ENCODE results near the gene SNX9.

SNX9 gene

GRCh38 chr6:157974341-157974894, 151.4 kb downstream of the SNX9 start:
- TF ChIP-seq CTCF (IDR thresholded peaks at IDR 0.05; ENCODE audit: low read depth, low read length, missing control alignments), result no peak
- DNase-seq (ENCODE audit: low read depth), result no peak
- H3K4me3 ChIP-seq (ENCODE audit: low read depth, low read length), result no peak overlapping the region

GRCh38 chr6:157974967-157975366, 151.9 kb downstream of the SNX9 start:
- no peak for DNase-seq (ENCODE audit: low read depth)
- TF ChIP-seq CTCF (IDR thresholded peaks at IDR 0.05; ENCODE audit: low read depth, low read length, missing control alignments), result no peak
- H3K4me3 ChIP-seq (ENCODE audit: low read depth, low read length), result no peak overlapping the region

- no peak for TF ChIP-seq CTCF (IDR thresholded peaks at IDR 0.05; ENCODE audit: low read depth, low read length, missing control alignments)
- no peak for DNase-seq (ENCODE audit: low read depth)
- H3K4me3 ChIP-seq (ENCODE audit: low read depth, low read length), result no peak overlapping the region
These were observed 152.4 kb downstream of the SNX9 start for GRCh38 chr6:157975456-157975855.

- TF ChIP-seq CTCF (IDR thresholded peaks at IDR 0.05; ENCODE audit: low read depth, low read length, missing control alignments), result no peak
- H3K4me3 ChIP-seq (ENCODE audit: low read depth, low read length), result no peak overlapping the region
- DNase-seq (ENCODE audit: low read depth), result no peak
These were observed 153.5 kb downstream of the SNX9 start for GRCh38 chr6:157976345-157977175.

GRCh38 chr6:157977176-157977804, 154.2 kb downstream of the SNX9 start:
- no peak overlapping the region for H3K4me3 ChIP-seq (ENCODE audit: low read depth, low read length)
- no peak for TF ChIP-seq CTCF (IDR thresholded peaks at IDR 0.05; ENCODE audit: low read depth, low read length, missing control alignments)
- DNase-seq (ENCODE audit: low read depth), result no peak

GRCh38 chr6:157978021-157978783, 155.2 kb downstream of the SNX9 start:
- no peak for DNase-seq (ENCODE audit: low read depth)
- TF ChIP-seq CTCF (IDR thresholded peaks at IDR 0.05; ENCODE audit: low read depth, low read length, missing control alignments), result no peak
- H3K4me3 ChIP-seq (ENCODE audit: low read depth, low read length), result no peak overlapping the region
